ENCODE data around the gene PYGO2.
A peak's percentile ranks its signal among the peaks of the same experiment; 100 is the strongest.

PYGO2 gene

GRCh38 chr1:154912755-154913154 lies 48.8 kb downstream of the PYGO2 start:
- peaks cover under 1% of the 10 kb centered on the region for H3K27me3 ChIP-seq (ENCODE audit: insufficient read depth, poor library complexity, severe bottlenecking)
- H3K27ac ChIP-seq (replicated peaks) = no peak overlapping the region
- no peak for DNase-seq (ENCODE audit: low read depth in 1 of 2, low spot score in 1 of 2)
- no peak overlapping the region for H3K4me3 ChIP-seq (replicated peaks; ENCODE audit: insufficient read depth, low read length)
- TF ChIP-seq POLR2AphosphoS5 (IDR thresholded peaks at IDR 0.05; ENCODE audit: low read depth) (no peak), REST (IDR thresholded peaks at IDR 0.05; ENCODE audit: insufficient replicate concordance, low read depth) (peak; percentile 56), SPI1 (IDR thresholded peaks at IDR 0.05; ENCODE audit: borderline replicate concordance, low read depth) (no peak), GABPA (IDR thresholded peaks at IDR 0.05; ENCODE audit: low read depth) (no peak), CTCF (IDR thresholded peaks at IDR 0.05; ENCODE audit: insufficient read depth, low read length) (no peak)

- Histone ChIP-seq H3K27ac (replicated peaks) (no peak overlapping the region), H3K27me3 (ENCODE audit: insufficient read depth, poor library complexity, severe bottlenecking) (peaks cover 2% of the 10 kb centered on the region), H3K4me3 (replicated peaks; ENCODE audit: insufficient read depth, low read length) (no peak overlapping the region)
- DNase-seq (ENCODE audit: low read depth in 1 of 2, low spot score in 1 of 2) = no peak
- TF ChIP-seq REST (IDR thresholded peaks at IDR 0.05; ENCODE audit: insufficient replicate concordance, low read depth) (no peak), POLR2AphosphoS5 (IDR thresholded peaks at IDR 0.05; ENCODE audit: low read depth) (no peak), SPI1 (IDR thresholded peaks at IDR 0.05; ENCODE audit: borderline replicate concordance, low read depth) (no peak), GABPA (IDR thresholded peaks at IDR 0.05; ENCODE audit: low read depth) (no peak), CTCF (IDR thresholded peaks at IDR 0.05; ENCODE audit: insufficient read depth, low read length) (no peak)
These were observed 49.7 kb downstream of the PYGO2 start for GRCh38 chr1:154911691-154912550.

- Histone ChIP-seq H3K27ac (replicated peaks) (no peak overlapping the region), H3K4me3 (replicated peaks; ENCODE audit: insufficient read depth, low read length) (no peak overlapping the region), H3K27me3 (ENCODE audit: insufficient read depth, poor library complexity, severe bottlenecking) (peaks cover 2% of the 10 kb centered on the region)
- no peak for DNase-seq (ENCODE audit: low read depth in 1 of 2, low spot score in 1 of 2)
- TF ChIP-seq SPI1 (IDR thresholded peaks at IDR 0.05; ENCODE audit: borderline replicate concordance, low read depth) (no peak), CTCF (IDR thresholded peaks at IDR 0.05; ENCODE audit: insufficient read depth, low read length) (no peak), POLR2AphosphoS5 (IDR thresholded peaks at IDR 0.05; ENCODE audit: low read depth) (no peak), GABPA (IDR thresholded peaks at IDR 0.05; ENCODE audit: low read depth) (no peak), REST (IDR thresholded peaks at IDR 0.05; ENCODE audit: insufficient replicate concordance, low read depth) (no peak)
These were observed 50.7 kb downstream of the PYGO2 start for GRCh38 chr1:154910851-154911250.
